22Rv1 (cell line): ENCODE data around the gene RPP25L.

Source experiments
- ZFX ChIP-seq: fragments of 450-650 bp; IDR thresholded peaks from 2 replicates; pipeline ENCODE4 v1.6.1; 2017; ENCODE audit warnings: antibody characterized with exemption, borderline replicate concordance
- TF ChIP-seq, protein P1 (sequence below): fragments of 450-650 bp; IDR thresholded peaks from 2 replicates; pipeline ENCODE4 v1.5.1; 2017; ENCODE audit warnings: mild to moderate bottlenecking

DNA sequence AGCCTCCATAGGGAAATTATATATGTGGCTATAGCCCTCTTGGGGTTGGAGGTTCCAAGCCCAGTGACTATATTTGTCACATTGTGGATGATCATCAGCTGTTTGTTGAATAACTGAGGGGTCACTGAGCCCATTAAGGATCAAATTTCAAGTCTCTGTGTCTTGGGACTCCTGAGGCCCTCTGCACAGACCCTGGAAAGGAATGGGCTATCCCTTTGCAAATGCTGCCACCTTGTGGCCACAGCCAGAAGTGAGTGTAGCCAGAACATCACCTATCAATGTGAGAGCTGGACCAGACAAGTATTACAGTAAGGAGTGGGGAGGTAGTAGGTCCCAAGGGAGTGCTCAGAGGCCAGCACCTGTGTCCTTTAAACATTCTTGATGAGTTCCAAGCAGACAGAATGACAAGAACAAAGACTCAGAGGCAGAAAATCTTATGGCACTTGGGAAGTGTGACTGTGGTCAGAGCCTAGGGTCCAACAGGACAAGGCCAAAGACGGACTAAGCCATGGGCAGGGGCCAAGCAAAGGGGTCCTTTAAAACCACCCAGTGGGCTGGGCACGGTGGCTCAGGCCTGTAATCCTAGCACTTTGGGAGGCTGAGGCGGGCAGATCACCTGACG, 8.2 kb downstream of the RPP25L start:
- TF ChIP-seq, protein P1, sequence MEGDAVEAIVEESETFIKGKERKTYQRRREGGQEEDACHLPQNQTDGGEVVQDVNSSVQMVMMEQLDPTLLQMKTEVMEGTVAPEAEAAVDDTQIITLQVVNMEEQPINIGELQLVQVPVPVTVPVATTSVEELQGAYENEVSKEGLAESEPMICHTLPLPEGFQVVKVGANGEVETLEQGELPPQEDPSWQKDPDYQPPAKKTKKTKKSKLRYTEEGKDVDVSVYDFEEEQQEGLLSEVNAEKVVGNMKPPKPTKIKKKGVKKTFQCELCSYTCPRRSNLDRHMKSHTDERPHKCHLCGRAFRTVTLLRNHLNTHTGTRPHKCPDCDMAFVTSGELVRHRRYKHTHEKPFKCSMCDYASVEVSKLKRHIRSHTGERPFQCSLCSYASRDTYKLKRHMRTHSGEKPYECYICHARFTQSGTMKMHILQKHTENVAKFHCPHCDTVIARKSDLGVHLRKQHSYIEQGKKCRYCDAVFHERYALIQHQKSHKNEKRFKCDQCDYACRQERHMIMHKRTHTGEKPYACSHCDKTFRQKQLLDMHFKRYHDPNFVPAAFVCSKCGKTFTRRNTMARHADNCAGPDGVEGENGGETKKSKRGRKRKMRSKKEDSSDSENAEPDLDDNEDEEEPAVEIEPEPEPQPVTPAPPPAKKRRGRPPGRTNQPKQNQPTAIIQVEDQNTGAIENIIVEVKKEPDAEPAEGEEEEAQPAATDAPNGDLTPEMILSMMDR: peak; percentile 95
- TF ChIP-seq ZFX: no peak
